ENCODE results near the gene NR2C1.

DNA sequence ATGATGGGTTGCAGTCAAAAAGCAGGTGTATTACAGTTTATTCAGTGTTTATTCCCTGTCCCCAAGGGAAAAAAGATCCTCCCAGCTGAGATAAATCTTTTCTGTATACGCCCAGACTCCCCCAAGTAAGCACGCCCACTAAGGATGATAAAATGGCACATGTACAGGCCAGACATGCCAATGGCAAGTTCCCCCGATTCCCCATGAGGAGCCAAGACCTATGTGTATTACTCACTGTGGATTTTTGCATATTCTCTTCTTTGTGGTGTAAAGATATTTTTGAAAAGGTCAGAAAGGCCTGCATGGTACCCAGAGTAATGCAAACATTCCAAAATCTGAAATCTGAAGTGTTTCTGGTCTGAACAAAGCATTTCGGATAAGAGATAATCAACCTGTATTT is 22.2 kb downstream of the NR2C1 start:
- TF ChIP-seq, protein P1, sequence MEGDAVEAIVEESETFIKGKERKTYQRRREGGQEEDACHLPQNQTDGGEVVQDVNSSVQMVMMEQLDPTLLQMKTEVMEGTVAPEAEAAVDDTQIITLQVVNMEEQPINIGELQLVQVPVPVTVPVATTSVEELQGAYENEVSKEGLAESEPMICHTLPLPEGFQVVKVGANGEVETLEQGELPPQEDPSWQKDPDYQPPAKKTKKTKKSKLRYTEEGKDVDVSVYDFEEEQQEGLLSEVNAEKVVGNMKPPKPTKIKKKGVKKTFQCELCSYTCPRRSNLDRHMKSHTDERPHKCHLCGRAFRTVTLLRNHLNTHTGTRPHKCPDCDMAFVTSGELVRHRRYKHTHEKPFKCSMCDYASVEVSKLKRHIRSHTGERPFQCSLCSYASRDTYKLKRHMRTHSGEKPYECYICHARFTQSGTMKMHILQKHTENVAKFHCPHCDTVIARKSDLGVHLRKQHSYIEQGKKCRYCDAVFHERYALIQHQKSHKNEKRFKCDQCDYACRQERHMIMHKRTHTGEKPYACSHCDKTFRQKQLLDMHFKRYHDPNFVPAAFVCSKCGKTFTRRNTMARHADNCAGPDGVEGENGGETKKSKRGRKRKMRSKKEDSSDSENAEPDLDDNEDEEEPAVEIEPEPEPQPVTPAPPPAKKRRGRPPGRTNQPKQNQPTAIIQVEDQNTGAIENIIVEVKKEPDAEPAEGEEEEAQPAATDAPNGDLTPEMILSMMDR (conservative IDR thresholded peaks at IDR 0.05 in 1 of 2, IDR thresholded peaks at IDR 0.05 in 1 of 2; ENCODE audit: extremely low read depth in 1 of 2, insufficient read depth in 1 of 2, low read depth in 1 of 2, low read length in 2 of 2) = no peak
- TF ChIP-seq EZH2 (IDR thresholded peaks at IDR 0.05; ENCODE audit: borderline replicate concordance, low read length) = no peak

All from mammary epithelial cell (primary cell).